ENCODE data around the gene RYR3.

RYR3 gene

DNA sequence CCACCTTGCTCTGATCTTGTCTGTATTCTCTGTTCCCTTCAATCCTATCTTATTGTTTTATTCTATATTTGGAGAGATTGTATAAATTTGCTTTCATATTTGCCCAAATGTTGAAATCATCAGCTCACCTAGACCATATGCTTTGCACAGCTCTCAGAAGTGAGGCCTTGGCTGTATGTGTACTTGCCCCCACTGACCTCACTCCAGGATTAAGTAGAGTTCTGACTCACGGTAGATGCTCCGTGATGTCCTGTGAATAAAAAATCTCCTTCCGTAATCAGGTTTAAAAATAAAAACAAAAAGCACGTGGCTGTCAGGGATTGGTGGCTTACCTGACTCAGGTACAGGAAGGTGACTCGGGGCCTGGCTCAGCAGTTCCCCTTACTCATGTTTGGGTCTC is 162.2 kb downstream of the RYR3 start:
- ATAC-seq = no peak
- TF ChIP-seq, protein P1, sequence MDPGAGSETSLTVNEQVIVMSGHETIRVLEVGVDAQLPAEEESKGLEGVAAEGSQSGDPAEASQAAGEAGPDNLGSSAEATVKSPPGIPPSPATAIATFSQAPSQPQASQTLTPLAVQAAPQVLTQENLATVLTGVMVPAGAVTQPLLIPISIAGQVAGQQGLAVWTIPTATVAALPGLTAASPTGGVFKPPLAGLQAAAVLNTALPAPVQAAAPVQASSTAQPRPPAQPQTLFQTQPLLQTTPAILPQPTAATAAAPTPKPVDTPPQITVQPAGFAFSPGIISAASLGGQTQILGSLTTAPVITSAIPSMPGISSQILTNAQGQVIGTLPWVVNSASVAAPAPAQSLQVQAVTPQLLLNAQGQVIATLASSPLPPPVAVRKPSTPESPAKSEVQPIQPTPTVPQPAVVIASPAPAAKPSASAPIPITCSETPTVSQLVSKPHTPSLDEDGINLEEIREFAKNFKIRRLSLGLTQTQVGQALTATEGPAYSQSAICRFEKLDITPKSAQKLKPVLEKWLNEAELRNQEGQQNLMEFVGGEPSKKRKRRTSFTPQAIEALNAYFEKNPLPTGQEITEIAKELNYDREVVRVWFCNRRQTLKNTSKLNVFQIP (CRISPR knock-in tag; IDR thresholded peaks at IDR 0.05; ENCODE audit: borderline replicate concordance, low read depth) = no peak
- TF ChIP-seq, protein P2, sequence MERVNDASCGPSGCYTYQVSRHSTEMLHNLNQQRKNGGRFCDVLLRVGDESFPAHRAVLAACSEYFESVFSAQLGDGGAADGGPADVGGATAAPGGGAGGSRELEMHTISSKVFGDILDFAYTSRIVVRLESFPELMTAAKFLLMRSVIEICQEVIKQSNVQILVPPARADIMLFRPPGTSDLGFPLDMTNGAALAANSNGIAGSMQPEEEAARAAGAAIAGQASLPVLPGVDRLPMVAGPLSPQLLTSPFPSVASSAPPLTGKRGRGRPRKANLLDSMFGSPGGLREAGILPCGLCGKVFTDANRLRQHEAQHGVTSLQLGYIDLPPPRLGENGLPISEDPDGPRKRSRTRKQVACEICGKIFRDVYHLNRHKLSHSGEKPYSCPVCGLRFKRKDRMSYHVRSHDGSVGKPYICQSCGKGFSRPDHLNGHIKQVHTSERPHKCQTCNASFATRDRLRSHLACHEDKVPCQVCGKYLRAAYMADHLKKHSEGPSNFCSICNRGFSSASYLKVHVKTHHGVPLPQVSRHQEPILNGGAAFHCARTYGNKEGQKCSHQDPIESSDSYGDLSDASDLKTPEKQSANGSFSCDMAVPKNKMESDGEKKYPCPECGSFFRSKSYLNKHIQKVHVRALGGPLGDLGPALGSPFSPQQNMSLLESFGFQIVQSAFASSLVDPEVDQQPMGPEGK (CRISPR knock-in tag; IDR thresholded peaks at IDR 0.05; ENCODE audit: borderline replicate concordance) = no peak
- TF ChIP-seq ESRRG (CRISPR knock-in tag; IDR thresholded peaks at IDR 0.05) (no peak), TCF4 (CRISPR knock-in tag; IDR thresholded peaks at IDR 0.05; ENCODE audit: borderline replicate concordance) (no peak), RARB (CRISPR knock-in tag; IDR thresholded peaks at IDR 0.05) (no peak), ZNF70 (CRISPR knock-in tag; IDR thresholded peaks at IDR 0.05) (no peak), BACH2 (CRISPR knock-in tag; IDR thresholded peaks at IDR 0.05; ENCODE audit: borderline replicate concordance) (no peak)

DNA sequence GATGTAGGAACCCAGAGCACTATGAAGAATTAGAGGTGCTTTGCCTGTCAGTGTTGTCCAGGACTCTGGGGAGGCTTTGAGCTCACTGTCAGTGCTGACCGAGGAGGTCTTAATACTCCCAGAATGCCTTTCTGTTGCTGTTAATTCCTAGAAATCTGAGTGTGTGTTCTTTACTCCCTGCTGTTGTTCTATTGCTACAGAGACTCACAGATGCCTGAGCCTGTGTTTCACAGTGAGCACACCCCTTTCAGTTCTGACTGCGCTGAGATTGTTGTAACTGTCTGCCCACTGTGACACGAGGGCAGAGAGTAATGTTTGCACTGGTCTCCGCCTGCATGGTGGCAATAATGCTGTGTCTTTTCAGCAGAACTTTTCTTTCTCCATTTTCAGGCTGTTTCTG is 162.9 kb downstream of the RYR3 start:
- TF ChIP-seq SNAI2 (CRISPR knock-in tag; IDR thresholded peaks at IDR 0.05) (no peak), ZC3H10 (CRISPR knock-in tag; IDR thresholded peaks at IDR 0.05) (no peak), ZFP3 (CRISPR knock-in tag; IDR thresholded peaks at IDR 0.05) (no peak), ISL1 (CRISPR knock-in tag; IDR thresholded peaks at IDR 0.05) (no peak)
- TF ChIP-seq, protein P1 (CRISPR knock-in tag; IDR thresholded peaks at IDR 0.05; ENCODE audit: borderline replicate concordance, low read depth) = no peak
- TF ChIP-seq, protein P2 (CRISPR knock-in tag; IDR thresholded peaks at IDR 0.05; ENCODE audit: borderline replicate concordance) = no peak

DNA sequence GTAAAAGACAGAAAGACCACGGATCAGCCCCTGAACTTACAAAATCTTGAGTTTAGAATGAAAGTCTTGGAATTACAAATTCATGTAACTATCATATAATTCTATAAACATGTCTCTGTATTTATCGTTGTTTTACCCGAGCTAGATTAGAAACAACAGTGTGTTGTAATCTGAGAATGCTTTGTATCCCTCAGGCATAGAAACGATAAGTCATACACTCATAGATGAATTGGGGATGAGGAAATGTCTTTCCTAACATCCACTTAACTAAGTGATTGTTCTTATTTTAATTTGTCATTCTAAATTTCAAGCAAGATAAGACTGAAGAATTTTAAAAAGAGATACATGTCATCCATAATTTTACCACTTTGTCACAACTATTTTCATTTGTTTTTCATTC is 165.3 kb downstream of the RYR3 start:
- TF ChIP-seq RARB (CRISPR knock-in tag; IDR thresholded peaks at IDR 0.05) (no peak), OSR1 (CRISPR knock-in tag; IDR thresholded peaks at IDR 0.05) (no peak), ESRRG (CRISPR knock-in tag; IDR thresholded peaks at IDR 0.05) (no peak), ZNF8 (CRISPR knock-in tag; IDR thresholded peaks at IDR 0.05) (no peak), ZFP30 (CRISPR knock-in tag; IDR thresholded peaks at IDR 0.05) (no peak), TOX (CRISPR knock-in tag; IDR thresholded peaks at IDR 0.05; ENCODE audit: borderline replicate concordance) (no peak), ZNF565 (CRISPR knock-in tag; conservative IDR thresholded peaks at IDR 0.05; ENCODE audit: low read depth) (no peak), ZNF70 (CRISPR knock-in tag; IDR thresholded peaks at IDR 0.05) (no peak), TCF4 (CRISPR knock-in tag; IDR thresholded peaks at IDR 0.05; ENCODE audit: borderline replicate concordance) (no peak), BACH2 (CRISPR knock-in tag; IDR thresholded peaks at IDR 0.05; ENCODE audit: borderline replicate concordance) (no peak)
- TF ChIP-seq, protein P3, sequence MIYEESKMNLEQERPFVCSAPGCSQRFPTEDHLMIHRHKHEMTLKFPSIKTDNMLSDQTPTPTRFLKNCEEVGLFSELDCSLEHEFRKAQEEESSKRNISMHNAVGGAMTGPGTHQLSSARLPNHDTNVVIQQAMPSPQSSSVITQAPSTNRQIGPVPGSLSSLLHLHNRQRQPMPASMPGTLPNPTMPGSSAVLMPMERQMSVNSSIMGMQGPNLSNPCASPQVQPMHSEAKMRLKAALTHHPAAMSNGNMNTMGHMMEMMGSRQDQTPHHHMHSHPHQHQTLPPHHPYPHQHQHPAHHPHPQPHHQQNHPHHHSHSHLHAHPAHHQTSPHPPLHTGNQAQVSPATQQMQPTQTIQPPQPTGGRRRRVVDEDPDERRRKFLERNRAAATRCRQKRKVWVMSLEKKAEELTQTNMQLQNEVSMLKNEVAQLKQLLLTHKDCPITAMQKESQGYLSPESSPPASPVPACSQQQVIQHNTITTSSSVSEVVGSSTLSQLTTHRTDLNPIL (CRISPR knock-in tag; IDR thresholded peaks at IDR 0.05; ENCODE audit: low read depth) = no peak
- TF ChIP-seq, protein P4, sequence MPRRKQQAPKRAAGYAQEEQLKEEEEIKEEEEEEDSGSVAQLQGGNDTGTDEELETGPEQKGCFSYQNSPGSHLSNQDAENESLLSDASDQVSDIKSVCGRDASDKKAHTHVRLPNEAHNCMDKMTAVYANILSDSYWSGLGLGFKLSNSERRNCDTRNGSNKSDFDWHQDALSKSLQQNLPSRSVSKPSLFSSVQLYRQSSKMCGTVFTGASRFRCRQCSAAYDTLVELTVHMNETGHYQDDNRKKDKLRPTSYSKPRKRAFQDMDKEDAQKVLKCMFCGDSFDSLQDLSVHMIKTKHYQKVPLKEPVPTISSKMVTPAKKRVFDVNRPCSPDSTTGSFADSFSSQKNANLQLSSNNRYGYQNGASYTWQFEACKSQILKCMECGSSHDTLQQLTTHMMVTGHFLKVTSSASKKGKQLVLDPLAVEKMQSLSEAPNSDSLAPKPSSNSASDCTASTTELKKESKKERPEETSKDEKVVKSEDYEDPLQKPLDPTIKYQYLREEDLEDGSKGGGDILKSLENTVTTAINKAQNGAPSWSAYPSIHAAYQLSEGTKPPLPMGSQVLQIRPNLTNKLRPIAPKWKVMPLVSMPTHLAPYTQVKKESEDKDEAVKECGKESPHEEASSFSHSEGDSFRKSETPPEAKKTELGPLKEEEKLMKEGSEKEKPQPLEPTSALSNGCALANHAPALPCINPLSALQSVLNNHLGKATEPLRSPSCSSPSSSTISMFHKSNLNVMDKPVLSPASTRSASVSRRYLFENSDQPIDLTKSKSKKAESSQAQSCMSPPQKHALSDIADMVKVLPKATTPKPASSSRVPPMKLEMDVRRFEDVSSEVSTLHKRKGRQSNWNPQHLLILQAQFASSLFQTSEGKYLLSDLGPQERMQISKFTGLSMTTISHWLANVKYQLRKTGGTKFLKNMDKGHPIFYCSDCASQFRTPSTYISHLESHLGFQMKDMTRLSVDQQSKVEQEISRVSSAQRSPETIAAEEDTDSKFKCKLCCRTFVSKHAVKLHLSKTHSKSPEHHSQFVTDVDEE (CRISPR knock-in tag; IDR thresholded peaks at IDR 0.05) = no peak
- ATAC-seq = no peak

More for the DNA sequence above, 162.9 kb downstream of the RYR3 start:
- no peak for ATAC-seq
